GM23338 (cell line): Measurements from ENCODE around the gene VPS16.
"Not testable (repeated sequence)": the region's sequence is repeated elsewhere in the genome, so short reads cannot be mapped to it uniquely, and the experiment has no call there.

Experiments used
- CREB1 ChIP-seq: fragments of 250-450 bp; sonication (Bioruptor Pico); IDR thresholded peaks from 2 replicates; pipeline ENCODE4 v1.5.0; 2020; ENCODE audit warnings: low read depth, mild to moderate bottlenecking, moderate library complexity
- CTCF ChIP-seq, 2 experiments: fragments of 200-600 bp in 1 of 2; sonication (generic) in 1 of 2; conservative IDR thresholded peaks; 2 replicates each; pipeline versions ENCODE4 v1.5.1 to v1.6.1; 2016 to 2017; ENCODE audit warnings: antibody characterized with exemption in 2 of 2, low read depth in 2 of 2, mild to moderate bottlenecking in 2 of 2, moderate library complexity in 1 of 2
- ETS1 ChIP-seq: IDR thresholded peaks from 2 replicates; pipeline ENCODE4 v1.6.1; 2016; ENCODE audit warnings: antibody characterized with exemption
- EZH2 ChIP-seq: fragments of 200-600 bp; sonication (generic); IDR thresholded peaks from one replicate; pipeline ENCODE4 v1.8.0; 2017; ENCODE audit warnings: antibody characterized with exemption, mild to moderate bottlenecking, low read depth; ENCODE audit not compliant: unreplicated experiment
- EZH2phosphoT487 ChIP-seq: fragments of 200-600 bp; sonication (generic); IDR thresholded peaks from one replicate; pipeline ENCODE4 v1.8.1; 2018; ENCODE audit warnings: antibody characterized with exemption; ENCODE audit not compliant: unreplicated experiment
- JUNB ChIP-seq: IDR thresholded peaks from one replicate; pipeline ENCODE4 v1.6.1; 2016; ENCODE audit warnings: antibody characterized with exemption; ENCODE audit not compliant: unreplicated experiment
- NANOG ChIP-seq: IDR thresholded peaks from 2 replicates; pipeline ENCODE4 v1.6.1; 2016; ENCODE audit warnings: antibody characterized with exemption, borderline replicate concordance
- POLR2AphosphoS5 ChIP-seq: IDR thresholded peaks from 2 replicates; pipeline ENCODE4 v1.6.1; 2016; ENCODE audit warnings: antibody characterized with exemption, low read depth
- REST ChIP-seq: IDR thresholded peaks from one replicate; pipeline ENCODE4 v1.6.1; 2018; ENCODE audit warnings: antibody characterized with exemption; ENCODE audit not compliant: unreplicated experiment
- STAT1 ChIP-seq: IDR thresholded peaks from one replicate; pipeline ENCODE4 v1.6.1; 2016; ENCODE audit warnings: antibody characterized with exemption; ENCODE audit not compliant: unreplicated experiment
- ZNF114 ChIP-seq: fragments of 250-450 bp; sonication (Bioruptor Pico); IDR thresholded peaks from 2 replicates; pipeline ENCODE4 v1.5.0; 2020; ENCODE audit warnings: mild to moderate bottlenecking, moderate library complexity
- ZNF331 ChIP-seq: fragments of 250-450 bp; sonication (Bioruptor Pico); IDR thresholded peaks from 2 replicates; pipeline ENCODE4 v1.5.0; 2020; ENCODE audit warnings: low read depth, mild to moderate bottlenecking, moderate library complexity

GRCh38 chr20:2895154-2895553, 54.6 kb downstream of the VPS16 start:
- not testable (repeated sequence) for TF ChIP-seq CTCF (conservative IDR thresholded peaks at IDR 0.05; ENCODE audit: low read depth in 2 of 2); POLR2AphosphoS5; EZH2phosphoT487; EZH2; CREB1 (CRISPR knock-in tag); REST; STAT1; ZNF331 (CRISPR knock-in tag); ZNF114 (CRISPR knock-in tag); NANOG; JUNB; ETS1
